ENCODE data around the gene ENDOD1.

The ENDOD1 gene

GRCh38 chr11:95086836-95087570 lies 2.6 kb upstream of the ENDOD1 start:
- Histone ChIP-seq H3K27ac (ENCODE audit: low read length) (no peak overlapping the region), H3K4me2 (ENCODE audit: low read depth, low read length) (no peak overlapping the region)

GRCh38 chr11:95088946-95089619 lies 563 bp upstream of the ENDOD1 start:
- Histone ChIP-seq H3F3A (ENCODE audit: insufficient read depth, low read length) (peaks cover 15% of the 10 kb centered on the region), H3K79me2 (ENCODE audit: low read length) (0 out of 2 replicates have a peak, but pooled peaks cover 9% of the 10 kb centered on the region), H3K9me2 (replicated peaks; ENCODE audit: insufficient read depth, low read length) (no peaks in the 10 kb centered on the region), H2AFZ (ENCODE audit: low read length) (peak overlapping the region; percentile 87), H3K4me2 (ENCODE audit: low read depth, low read length) (peak overlapping the region; percentile 68), H3K27me3 (replicated peaks; ENCODE audit: insufficient read depth, low read length) (no peaks in the 10 kb centered on the region), H3K9ac (ENCODE audit: low read length) (peak overlapping the region; percentile 80), H3K27ac (ENCODE audit: low read length) (peak overlapping the region; percentile 94), H4K20me1 (ENCODE audit: insufficient read depth, low read length) (no peaks in the 10 kb centered on the region), H3K4me1 (ENCODE audit: low read length) (peaks cover 22% of the 10 kb centered on the region), H3K36me3 (replicated peaks; ENCODE audit: insufficient read depth, low read length) (no peaks in the 10 kb centered on the region), H3K4me3 (ENCODE audit: low read length) (peak overlapping the region; percentile 82), H3K9me3 (replicated peaks; ENCODE audit: insufficient read depth, low read length) (no peaks in the 10 kb centered on the region)
- peak; percentile 81 for DNase-seq
- TF ChIP-seq CTCF (IDR thresholded peaks at IDR 0.05; ENCODE audit: low read length) (no peak), EZH2 (optimal IDR thresholded peaks at IDR 0.05; ENCODE audit: low read depth, low read length) (no peak), EZH2phosphoT487 (IDR thresholded peaks at IDR 0.05; ENCODE audit: low read length) (no peak)

More at GRCh38 chr11:95086836-95087570, 2.6 kb upstream of the ENDOD1 start:
- Histone ChIP-seq H3K9ac (ENCODE audit: low read length) (no peak overlapping the region), H3K4me1 (ENCODE audit: low read length) (peaks cover 14% of the 10 kb centered on the region), H3K4me3 (ENCODE audit: low read length) (no peak overlapping the region), H3K9me3 (replicated peaks; ENCODE audit: insufficient read depth, low read length) (no peaks in the 10 kb centered on the region), H3F3A (ENCODE audit: insufficient read depth, low read length) (peaks cover 15% of the 10 kb centered on the region), H3K36me3 (replicated peaks; ENCODE audit: insufficient read depth, low read length) (no peaks in the 10 kb centered on the region), H3K27me3 (replicated peaks; ENCODE audit: insufficient read depth, low read length) (no peaks in the 10 kb centered on the region), H3K9me2 (replicated peaks; ENCODE audit: insufficient read depth, low read length) (no peaks in the 10 kb centered on the region), H3K79me2 (ENCODE audit: low read length) (0 out of 2 replicates have a peak, but pooled peaks cover 9% of the 10 kb centered on the region), H4K20me1 (ENCODE audit: insufficient read depth, low read length) (no peaks in the 10 kb centered on the region), H2AFZ (ENCODE audit: low read length) (no peak overlapping the region)
- TF ChIP-seq EZH2 (optimal IDR thresholded peaks at IDR 0.05; ENCODE audit: low read depth, low read length), result no peak
- TF ChIP-seq EZH2phosphoT487 (IDR thresholded peaks at IDR 0.05; ENCODE audit: low read length), result no peak
- no peak for TF ChIP-seq CTCF (IDR thresholded peaks at IDR 0.05; ENCODE audit: low read length)
- no peak for DNase-seq

GRCh38 chr11:95091663-95092180 lies 2.1 kb downstream of the ENDOD1 start:
- Histone ChIP-seq H3K79me2 (ENCODE audit: low read length) (0 out of 2 replicates have a peak, but pooled peaks cover 9% of the 10 kb centered on the region), H3F3A (ENCODE audit: insufficient read depth, low read length) (peaks cover 15% of the 10 kb centered on the region), H3K9ac (ENCODE audit: low read length) (no peak overlapping the region), H3K27me3 (replicated peaks; ENCODE audit: insufficient read depth, low read length) (0 out of 2 replicates have a peak, but pooled peaks cover 3% of the 10 kb centered on the region), H3K4me2 (ENCODE audit: low read depth, low read length) (no peak overlapping the region), H3K9me2 (replicated peaks; ENCODE audit: insufficient read depth, low read length) (no peaks in the 10 kb centered on the region), H3K4me3 (ENCODE audit: low read length) (no peak overlapping the region), H3K9me3 (replicated peaks; ENCODE audit: insufficient read depth, low read length) (no peaks in the 10 kb centered on the region), H4K20me1 (ENCODE audit: insufficient read depth, low read length) (no peaks in the 10 kb centered on the region; the same call in 1 of the 2 replicates), H3K4me1 (ENCODE audit: low read length) (peaks cover 28% of the 10 kb centered on the region), H3K27ac (ENCODE audit: low read length) (no peak overlapping the region), H3K36me3 (replicated peaks; ENCODE audit: insufficient read depth, low read length) (no peaks in the 10 kb centered on the region), H2AFZ (ENCODE audit: low read length) (no peak overlapping the region)
- no peak for DNase-seq
- TF ChIP-seq CTCF (IDR thresholded peaks at IDR 0.05; ENCODE audit: low read length), result no peak
- no peak for TF ChIP-seq EZH2 (optimal IDR thresholded peaks at IDR 0.05; ENCODE audit: low read depth, low read length)
- TF ChIP-seq EZH2phosphoT487 (IDR thresholded peaks at IDR 0.05; ENCODE audit: low read length), result no peak

Measured in MM.1S (cell line).